GM19452 (cell line): ENCODE results near the gene BDP1.
"Not testable (repeated sequence)": the region's sequence is repeated elsewhere in the genome, so short reads cannot be mapped to it uniquely, and the experiment has no call there.

Experiments
- ATAC-seq: cut with Tn5 transposase; IDR thresholded peaks from one replicate; pipeline ENCODE4 v1.9.1; 2021; ENCODE audit not compliant: unreplicated experiment

BDP1 gene

GRCh38 chr5:71455427-71456361, at the start of gene BDP1:
Gene BDP1 (plus strand): TSS chr5:71455651. CDS start chr5:71455878, 227 bp downstream.
- peak; percentile 92 for ATAC-seq

DNA sequence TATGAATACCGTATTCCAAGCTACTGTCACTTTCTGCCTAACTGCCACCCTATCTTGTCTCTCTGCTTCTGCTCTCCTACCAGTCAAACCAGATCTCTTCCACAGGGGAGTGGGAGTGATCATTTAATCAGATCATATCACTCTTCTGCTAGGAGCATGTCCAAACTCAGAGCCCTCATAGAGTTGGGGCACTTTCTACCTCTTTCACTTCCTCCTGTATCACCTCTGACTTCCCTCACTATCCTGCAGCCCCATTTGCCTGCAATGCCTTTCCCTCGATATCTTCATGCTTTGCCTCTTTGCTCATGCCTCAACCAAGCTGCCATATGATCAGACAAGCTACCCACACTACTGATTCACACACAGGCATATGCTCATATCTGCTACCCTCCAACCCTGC, 45.4 kb upstream of the BDP1 start:
- ATAC-seq = not testable (repeated sequence)

DNA sequence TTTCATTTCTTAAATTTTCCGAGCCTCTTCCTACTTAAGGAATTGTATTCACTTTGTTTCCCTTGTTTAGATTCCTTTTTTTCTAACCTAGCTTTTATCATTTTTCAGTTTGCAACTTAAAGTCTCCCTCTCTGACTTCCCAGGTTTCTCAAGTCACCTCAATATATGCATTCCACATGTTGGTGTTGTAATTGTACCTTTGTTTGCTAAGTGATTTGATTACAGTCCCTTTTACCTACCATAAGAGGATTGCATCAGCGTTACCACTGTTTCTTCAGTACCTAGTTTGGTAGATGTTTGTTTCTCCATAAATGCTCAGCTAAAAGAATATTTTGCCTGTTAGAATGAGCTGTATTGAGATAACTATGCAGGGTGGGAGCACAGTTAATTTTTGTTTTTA, 39.8 kb upstream of the BDP1 start:
- ATAC-seq = not testable (repeated sequence)

GRCh38 chr5:71418026-71418425, 37.4 kb upstream of the BDP1 start:
- not testable (repeated sequence) for ATAC-seq

- not testable (repeated sequence) for ATAC-seq
These were observed 34.2 kb upstream of the BDP1 start for GRCh38 chr5:71421278-71421677.

DNA sequence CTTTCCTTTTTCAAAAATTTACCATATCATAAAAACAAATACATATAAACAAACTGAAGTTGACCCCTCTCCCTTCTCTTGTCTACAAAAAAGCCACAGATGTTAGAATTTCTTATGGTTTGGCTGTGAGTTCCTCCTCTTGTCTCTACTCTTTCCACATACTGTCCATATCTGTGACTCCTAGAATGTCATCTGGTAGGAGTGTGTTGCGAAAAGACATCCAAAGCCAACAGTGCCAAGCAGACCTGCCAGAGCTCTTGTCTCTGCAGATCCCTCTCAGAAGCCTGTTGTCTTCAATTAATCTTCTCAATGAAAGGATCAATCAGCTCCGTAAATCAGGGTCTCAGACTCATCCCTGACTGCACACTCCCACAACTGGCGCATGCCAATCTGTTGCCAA, 31.6 kb upstream of the BDP1 start:
- not testable (repeated sequence) for ATAC-seq

- ATAC-seq = not testable (repeated sequence)
These were observed 28.6 kb upstream of the BDP1 start for GRCh38 chr5:71426686-71427474.

DNA sequence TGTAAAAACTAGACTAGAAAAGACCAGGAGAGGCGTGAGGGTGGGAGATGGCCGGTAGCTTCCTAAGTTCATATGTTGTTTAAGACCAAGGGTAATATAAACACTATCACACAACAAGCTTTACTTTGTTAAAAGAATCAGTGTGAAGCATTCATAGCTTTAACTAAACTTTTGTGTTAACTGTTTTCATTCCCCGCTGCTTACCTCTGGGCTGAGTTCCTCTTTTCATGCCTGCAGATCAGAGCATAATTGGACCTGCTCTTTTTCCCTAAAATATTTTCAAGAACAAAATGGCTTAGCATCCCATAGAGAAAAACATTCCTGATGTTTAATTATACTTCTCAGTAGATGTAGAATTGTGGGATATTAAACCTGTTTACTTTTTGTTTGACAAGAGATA, 23.0 kb upstream of the BDP1 start:
- ATAC-seq = not testable (repeated sequence)

DNA sequence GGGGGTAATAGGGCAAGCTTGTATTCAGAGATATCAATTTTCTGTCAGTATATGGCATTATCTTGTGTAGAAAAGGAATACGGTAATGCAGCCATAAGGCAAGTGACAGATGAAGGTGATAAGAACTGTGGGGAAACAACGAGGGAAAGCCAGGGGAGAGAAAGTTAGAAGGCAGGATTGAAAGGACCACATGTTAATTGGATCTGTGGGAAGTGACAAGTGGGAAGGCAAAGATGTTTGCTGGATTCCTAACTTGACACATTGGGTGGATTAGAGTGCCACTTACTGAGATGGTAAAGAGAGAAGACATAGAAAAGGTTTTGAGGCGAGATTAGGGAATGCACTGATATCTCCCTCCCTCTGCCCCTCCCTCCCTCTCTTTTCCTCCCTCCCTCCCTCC, 20.6 kb upstream of the BDP1 start:
- not testable (repeated sequence) for ATAC-seq

DNA sequence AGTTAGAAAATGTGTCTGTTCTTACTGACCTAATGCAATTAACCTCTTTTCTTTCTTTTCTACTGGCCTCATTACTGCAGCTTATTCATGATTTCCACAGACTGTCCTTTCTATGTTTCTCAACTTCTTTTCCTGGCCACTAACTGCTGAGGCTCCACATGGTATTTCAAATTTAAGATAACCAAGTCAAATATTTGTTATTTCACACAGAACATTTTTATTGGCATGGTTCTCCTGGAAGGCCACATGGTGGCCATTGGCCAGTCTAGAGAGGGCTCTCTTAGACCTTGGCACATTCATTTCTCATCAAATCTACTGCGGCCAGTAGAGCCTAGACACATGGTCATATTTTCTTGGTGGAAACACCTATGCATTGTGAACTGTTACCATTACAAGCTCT, 13.9 kb upstream of the BDP1 start:
- not testable (repeated sequence) for ATAC-seq

- not testable (repeated sequence) for ATAC-seq
These were observed 11.6 kb upstream of the BDP1 start for GRCh38 chr5:71443891-71444290.

- ATAC-seq = not testable (repeated sequence)
These were observed 10.4 kb upstream of the BDP1 start for GRCh38 chr5:71445015-71445414.

DNA sequence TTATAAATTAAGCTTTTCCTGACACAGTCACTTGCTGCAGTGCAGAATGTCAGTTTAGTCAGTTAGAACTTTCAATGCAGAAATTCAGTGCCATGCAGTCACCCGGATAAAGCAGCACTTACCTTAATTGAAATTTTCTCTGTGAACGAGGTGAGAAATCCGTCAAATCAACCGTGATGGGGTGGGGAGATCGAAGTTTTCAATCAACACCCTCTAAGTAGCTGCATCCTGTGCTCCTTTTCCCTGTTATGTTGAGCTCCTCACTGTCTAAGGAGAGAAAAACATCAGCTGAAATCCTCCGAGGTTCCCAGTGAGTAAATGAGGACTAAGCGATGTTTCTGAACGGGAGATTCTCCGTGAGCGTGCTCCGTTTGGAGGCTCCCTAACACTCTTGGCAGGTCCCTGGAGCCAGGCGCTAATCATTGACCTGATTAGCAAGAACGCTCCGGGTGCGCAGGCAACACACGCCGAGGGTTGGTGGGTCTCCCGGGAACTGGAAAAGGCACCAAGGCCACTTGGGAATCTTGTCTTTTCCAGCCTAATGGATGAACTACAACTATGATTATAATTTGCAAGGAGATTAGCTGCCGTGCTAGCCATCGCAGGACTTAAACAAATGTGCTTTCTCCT, 9.8 kb upstream of the BDP1 start:
- ATAC-seq = not testable (repeated sequence)

- peak; percentile 28 for ATAC-seq
These were observed 8.8 kb upstream of the BDP1 start for GRCh38 chr5:71446540-71447216.

DNA sequence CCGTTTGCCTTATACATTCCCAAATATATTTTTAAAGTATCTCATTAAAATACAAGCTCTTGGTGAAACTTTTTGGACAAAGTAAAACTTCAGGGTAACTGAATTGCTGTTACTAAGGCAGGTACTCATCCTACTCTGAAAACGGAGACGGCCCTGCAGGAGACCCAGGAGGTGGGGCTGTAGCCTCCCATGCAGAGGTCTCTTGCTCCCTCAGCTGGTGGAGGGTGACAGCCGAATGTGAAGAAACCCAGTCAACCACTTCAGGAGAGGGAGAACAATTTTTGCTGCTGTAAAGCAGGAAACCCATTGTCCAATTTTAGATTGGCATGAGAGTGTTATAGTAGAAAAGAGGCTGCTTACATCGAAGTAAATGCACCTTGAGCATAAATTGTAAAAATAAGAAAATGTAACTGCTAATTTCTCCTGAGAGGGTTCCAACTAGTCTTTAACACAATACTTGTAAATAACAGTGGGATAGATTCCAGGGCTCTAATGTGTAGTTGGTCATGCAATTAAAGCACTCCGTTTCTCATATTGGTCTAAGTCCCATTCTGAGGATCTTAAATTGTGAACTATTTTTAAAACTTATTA, 8.1 kb upstream of the BDP1 start:
- ATAC-seq = peak; percentile 89

- ATAC-seq = no peak
These were observed 2.6 kb upstream of the BDP1 start for GRCh38 chr5:71452876-71453275.

DNA sequence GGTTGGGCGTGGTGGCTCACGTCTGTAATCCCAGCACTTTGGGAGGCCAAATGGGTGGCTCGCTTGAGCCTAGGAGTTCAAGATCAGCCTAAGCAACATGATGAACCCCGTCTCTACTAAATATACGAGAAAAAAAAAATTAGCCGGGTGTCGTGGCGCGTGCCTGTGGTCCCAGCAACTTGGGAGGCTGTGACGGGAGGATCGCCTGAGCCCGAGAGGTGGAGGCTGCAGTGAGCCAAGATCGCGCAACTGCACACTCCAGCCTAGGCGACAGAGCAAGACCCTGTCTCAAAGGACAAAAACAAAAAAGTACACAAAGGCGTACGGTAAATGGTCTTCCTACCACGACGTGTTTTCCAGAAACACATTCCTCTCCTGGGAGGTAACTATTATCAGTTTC, 538 bp upstream of the BDP1 start:
- ATAC-seq = no peak

DNA sequence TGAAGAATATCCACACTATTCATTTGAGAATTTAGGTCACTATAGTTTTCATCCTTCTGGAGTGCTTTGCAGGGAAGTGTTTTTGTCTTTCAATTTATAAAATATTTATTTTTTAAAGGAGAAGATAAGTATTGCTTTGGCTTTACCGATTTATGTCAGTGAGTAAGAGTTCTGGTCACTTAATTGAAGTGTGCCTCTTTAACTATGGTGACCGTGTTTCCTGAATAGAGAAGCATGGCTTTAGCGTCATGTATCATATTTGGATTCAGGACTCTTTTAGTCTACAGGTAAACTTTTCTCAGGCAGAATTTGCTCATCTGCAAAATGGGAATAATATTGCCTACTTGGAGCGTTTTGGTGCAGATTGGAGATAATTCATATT, 902 bp downstream of the BDP1 start:
- ATAC-seq = peak; percentile 11

GRCh38 chr5:71457106-71457505, 1.7 kb downstream of the BDP1 start:
- no peak for ATAC-seq

DNA sequence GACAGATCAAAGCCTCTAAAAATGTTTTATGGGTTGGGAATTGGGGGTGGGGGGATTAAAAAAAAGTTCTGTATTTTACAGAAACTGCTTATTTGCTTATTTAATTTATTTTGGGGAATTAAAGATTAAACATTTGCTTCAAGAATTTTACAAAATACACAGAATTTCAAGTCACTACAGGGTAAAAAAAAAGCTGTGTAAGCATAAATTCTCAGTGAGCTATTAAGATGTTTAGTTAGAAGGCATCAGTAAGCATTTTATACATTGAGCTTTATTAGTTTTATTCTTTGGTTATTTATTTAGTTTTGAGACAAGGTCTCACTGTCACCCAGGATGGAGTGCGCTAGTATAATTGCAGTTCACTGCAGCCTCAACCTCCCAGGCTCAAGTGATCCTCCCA, 5.2 kb downstream of the BDP1 start:
- no peak for ATAC-seq
